ENCODE data around the gene CMSS1. TPM values are rescaled to one million over a fixed set of nuclear protein-coding genes. Genes with fewer than 3 reads are reported as not detected.
"Not testable (repeated sequence)": the region's sequence is repeated elsewhere in the genome, so short reads cannot be mapped to it uniquely, and the experiment has no call there.

Gene CMSS1
- total RNA-seq, 1 experiment from 2014 or later = 64.3 TPM

DNA sequence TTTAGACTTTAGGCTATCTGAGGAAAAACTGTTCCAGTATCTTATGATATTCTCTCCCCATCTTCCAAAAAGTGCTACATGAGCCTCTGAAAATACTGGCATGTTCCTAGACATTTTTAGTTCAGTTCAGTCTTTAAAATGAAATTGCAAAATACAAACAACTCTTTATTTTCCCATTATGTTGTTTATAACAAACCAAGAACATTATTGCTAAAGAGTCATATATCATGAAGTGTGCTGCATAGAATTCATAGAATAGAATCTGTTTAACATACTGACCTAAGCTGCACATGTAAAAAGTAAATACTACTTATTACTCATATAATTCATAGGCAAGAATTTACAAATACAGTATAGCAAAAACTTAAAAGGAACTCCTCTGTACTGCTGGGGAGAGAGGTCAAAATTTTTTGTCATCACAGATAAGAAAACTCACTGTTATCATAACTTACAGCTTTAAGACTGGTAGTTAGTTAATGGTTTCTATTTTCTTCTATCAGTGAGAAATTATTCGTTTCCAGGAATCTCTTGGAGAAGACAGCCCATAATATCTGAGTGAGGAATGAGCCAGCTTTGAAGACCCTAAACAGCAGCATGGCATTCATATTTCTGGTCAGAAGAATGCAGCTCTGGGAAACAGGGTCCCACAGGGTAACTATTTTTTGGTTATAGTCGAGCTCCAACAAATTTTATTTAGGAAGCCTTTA is 264.5 kb downstream of the CMSS1 start:
- DNase-seq (ENCODE audit: low read depth) = no peak

DNA sequence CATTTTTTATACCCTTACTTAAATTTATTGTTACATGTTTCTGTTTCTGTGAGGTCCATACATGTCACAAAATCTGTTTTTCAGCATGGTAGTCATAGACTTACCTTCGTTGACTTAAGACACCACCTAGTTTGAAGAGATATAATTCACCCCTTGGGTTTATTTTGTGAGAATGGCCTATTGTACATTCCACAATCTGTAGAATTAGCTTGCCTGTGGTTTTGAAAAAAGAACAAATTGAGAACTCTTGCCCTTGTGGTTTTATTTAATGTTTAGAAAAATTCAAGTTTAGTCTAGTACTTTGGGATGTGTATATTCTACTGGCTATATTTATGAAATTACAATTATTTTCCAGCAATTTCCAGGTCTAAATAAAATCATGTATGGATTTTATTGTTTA is 265.1 kb downstream of the CMSS1 start:
- DNase-seq (ENCODE audit: low read depth) = no peak

DNA sequence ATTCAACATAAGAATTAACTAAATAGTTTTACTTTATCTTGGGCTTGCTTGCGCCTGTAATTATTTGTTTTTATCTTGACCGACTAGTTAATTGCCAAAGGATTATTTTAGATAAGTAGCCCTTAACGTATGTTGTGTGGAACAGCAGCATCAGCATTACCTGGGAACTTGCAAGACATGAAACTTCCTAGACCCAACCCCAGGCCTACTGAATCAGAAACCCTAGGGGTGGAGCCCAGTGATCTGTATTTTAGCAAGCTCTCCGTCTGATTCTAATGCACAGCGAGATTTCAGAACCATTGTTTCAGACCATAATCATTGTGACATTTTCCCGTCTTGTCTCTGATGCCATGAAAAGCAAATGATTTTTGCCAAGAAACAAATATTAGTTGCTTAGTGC is 265.5 kb downstream of the CMSS1 start:
- no peak for DNase-seq (ENCODE audit: low read depth)

DNA sequence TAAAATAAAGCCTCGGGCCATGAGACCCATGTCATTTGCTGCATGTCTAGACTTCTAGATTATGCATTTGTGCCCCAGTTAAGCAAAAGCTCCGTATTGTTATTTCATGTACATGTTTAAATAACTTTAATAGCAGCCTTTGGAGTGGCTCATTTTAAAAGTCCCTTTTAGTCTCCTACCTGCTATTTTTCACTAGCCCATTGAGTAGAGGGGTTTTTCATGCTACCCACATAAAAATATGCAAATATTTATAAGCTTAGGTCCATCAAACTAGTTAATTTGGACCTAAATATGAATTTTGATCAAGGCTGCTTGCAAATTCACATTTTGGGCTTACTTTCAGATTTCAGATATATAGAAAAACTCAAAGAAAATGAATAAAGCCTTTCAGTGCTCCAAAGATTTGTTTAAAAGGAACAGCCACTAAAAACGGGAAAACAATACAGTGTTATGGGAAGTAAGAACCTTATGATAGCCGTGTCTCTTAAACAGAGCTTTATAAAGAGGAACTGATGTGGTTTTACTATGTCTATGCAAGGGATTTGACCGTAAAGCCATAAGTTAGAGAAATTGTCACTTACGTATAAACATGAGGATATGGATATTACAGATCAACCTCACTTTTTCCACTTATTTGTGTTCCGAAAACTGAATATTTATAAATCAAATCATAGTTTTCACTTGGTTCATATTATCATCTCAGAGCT is 266.6 kb downstream of the CMSS1 start:
- no peak for DNase-seq (ENCODE audit: low read depth)

DNA sequence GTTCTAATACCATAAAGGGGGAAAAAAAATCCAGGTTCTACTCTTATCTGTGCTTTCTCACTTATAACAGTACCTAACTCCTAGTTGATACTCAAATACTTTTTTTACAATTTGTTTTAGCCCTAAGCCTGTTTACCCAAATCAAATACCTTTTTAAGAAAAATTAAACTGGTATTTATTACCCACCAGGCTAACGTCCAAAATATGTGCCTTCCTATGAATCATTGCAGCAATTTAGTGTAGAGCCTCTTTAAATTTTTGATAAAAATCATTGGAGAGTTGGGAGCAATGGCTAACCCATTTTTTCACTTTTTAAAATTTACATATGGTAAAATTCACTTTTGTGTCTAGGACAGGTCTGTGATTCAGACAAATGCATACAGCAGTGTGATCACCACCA is 268.7 kb downstream of the CMSS1 start:
- no peak for DNase-seq (ENCODE audit: low read depth)

DNA sequence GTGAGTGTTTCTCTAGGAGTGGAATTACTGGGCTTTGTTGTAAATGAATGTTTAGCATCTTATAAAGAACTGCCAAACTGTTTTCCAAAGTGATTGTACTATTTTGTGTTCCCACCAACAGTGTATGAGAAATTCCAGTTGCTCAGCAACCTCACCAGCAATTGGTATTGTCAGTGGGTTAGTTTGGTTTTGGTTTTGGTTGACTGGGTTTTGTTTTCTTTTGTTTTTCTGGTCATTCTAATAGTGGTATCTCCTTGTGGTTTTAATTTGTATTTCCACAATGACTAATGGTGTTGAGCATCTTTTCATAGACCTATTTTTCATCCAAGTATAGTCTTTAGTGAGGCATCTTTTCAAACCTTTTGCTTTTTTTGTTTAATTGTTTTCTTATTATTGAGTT is 269.5 kb downstream of the CMSS1 start:
- peak; percentile 66 for DNase-seq (ENCODE audit: low read depth)

DNA sequence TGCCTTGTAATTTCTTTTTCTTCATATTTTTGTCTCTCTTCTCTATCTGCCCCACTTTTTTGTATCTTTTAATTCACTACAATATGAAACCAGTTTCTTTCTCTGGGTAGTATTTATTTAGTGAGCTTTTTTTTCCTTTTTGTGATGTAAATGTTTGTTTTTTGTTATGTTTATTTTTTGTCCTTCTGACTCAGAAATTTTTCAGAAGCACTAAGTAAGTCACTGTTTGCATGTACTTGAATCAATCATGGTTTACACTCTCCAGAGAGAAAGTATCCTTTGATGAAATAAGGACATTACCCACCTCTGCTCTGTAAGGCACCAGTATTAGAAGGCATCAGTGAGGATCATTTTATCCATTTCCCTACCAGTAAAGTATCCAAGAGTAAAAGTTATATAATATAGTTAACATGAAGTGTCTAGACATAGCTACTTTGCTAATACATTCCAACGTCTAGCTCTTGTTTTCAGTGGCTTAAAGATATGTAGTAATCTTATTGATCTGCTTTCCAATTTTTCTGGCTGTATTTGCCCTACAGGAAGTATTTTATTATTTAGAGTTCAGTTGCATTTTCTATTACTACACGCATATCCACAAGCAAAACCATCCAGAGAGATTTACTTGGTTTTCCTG is 271.2 kb downstream of the CMSS1 start:
- no peak for DNase-seq (ENCODE audit: low read depth)

DNA sequence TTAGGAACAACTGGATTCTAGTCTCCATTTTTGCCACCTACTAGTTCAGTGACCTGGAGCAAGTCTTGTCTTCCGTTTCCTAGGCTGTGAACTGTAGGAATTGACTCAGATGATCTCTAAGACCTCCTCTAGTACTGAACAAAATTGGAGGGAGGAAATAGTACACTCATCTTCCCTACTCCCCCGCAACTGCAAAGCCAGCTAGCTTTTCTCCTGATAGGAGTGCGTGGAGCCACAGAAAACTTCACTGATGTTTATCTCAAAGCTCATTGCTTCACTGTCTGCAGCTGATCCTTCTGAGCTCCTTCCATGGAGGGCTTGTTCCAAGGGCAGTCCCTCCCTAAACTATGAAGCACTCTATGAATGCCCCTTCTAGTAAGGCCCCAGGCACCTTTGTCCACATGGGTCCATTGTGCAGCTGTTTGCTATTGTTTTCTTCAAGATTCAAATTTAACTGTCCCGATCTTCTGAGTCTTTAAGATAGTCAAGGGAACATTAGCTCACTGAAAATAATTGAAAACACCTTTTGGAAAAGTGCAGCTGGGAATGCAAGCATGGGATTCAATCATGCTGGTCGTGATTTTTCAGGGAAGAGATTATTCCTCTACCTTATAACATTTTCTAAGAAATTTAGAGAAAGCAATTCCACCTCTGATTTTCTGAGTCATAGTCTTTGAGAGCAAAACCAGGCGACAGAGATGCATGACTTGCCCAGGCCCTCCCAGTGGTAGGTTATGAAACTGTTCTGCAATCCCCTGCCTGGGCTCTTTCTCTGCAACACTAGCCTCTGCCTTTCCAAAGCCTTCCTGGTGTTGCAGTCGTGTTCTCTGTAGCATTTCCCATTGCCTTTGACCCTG is 272.4 kb downstream of the CMSS1 start:
- peak; percentile 58 for DNase-seq (ENCODE audit: low read depth)

DNA sequence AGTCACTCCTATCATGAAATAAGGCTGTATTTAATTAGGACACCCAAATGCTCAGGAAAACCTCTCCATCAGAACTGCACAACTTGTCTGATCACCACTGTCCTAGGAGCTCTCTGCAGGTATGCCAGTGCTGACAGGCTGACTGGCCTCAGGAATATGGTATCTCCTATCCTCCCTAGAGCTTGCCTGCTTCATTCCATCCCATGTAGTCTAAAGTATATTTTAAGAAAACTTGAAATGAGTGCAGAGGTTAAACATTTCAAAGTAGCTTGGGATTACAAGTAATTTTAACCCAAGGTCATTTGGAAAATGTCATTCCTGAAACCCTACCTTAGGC is 273.0 kb downstream of the CMSS1 start:
- no peak for DNase-seq (ENCODE audit: low read depth)

DNA sequence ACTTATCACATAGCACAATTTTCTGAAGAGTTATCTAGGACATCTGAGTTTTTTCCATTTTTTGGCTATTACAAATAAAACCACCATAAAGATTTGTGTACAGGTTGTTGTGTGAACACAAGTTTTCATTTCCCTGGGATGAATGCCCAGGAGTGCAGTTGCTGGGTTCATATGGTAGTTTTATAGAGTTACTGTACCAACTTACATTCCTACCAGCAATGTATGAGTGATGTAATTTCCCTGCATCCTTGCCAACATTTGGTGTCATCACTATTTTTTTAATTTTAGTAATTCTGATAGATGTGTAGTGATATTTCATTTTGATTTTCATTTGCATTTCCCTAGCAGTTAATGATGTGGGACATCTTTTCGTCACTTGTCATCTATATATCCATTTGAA is 276.2 kb downstream of the CMSS1 start:
- DNase-seq (ENCODE audit: low read depth) = no peak

DNA sequence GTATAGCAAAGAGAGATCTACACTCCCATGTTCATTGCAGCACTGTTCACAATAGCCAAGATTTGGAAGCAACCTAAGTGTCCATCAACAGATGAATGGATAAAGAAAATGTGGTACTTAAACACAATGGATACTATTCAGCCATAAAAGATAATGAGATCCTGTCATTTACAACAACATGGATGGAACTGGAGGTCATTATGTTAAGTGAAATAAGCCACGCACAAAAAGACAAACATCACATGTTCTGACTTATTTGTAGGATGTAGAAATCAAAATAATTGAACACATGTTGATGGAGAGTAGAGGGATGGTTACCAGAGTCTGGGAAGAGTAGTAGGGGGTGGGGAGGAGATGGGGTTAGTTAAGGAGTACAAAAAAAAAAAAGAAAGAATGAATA is 278.6 kb downstream of the CMSS1 start:
- not testable (repeated sequence) for DNase-seq (ENCODE audit: low read depth)

DNA sequence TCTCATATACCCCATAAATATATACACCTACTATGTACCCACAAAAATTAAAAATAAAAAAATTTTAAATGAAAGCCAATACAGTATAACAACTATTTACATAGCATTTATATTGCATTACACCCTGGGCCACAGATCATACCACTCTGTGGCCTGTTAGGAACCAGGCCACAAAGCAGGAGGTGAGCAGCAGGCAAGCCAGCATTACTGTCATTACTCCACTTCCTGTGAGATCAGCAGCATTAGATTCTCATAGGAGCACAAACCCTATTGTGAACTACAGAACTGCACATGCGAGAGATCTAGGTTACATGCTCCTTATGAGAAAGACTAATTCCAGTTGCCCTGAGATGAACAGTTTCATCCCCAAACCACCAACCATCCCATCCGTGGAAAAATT is 279.2 kb downstream of the CMSS1 start:
- DNase-seq (ENCODE audit: low read depth) = no peak

DNA sequence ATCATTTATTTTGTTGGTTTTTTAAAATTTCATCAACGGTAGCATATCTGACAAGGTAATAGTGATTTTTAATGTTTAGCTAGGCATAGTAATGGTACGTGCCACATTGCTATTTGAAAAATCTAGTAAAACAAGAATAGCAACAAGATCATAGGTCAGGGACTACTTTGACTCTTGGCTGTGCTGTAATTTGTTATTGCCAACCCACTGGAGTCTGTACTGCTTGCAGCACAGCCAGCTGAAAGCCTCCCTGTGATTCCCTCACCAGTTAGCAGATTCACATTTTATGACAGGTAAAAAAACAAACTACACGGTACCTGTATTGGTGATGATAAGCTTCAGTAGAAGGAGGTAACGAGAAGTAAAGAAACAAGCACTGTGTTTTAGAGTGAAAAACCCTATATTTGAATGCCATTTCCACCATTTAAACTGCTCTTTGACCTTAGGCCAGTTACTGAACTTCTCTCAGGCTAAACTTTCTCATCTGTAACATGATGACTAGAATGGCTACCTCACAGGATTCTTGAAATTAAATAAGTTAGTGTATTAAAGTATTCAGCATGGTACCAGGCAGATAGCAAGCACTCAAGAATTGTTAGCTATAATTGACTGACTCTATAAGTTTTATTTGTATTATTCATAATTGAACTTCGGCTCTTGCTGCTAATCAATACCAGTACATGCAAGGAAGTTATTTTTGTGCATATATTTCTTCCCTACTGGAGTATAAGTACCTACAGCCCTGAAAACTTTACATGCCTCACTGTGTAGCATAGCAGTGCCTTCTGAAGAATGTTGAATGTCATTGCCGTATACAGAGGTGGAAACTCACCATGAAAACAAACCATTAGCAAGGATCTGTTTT is 280.5 kb downstream of the CMSS1 start:
- no peak for DNase-seq (ENCODE audit: low read depth)

DNA sequence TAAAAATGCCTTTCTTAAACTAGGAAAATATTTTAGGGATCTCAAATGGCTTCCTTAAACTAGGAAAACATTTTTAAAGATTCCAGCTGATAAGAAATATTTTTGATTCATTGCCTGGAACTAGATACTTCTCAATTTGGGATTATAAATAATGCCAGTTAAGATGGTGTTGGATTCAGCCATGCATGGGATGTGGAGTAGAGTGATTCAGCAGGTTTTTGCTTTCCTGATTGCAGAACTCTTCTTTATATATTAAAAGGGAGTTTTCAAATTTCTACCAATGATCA is 281.1 kb downstream of the CMSS1 start:
- DNase-seq (ENCODE audit: low read depth) = no peak

DNA sequence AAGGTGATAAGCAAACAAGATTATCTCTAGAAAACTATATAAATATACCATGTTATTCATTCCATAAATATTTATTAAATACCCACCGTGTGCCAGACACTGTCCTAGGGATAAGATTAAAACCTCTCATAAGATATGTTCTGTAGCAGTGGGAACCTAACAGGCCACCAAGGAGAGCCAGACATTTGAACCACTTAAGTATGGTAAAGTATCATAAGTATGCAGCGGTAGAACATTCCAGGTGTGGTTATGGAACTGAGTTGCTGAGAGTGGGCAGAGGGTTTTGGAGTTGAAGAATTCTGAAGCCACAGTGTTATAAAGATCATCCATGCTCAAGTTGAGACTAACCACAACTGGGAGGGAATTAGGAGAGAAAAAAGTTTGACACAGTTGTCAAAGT is 282.0 kb downstream of the CMSS1 start:
- no peak for DNase-seq (ENCODE audit: low read depth)

DNA sequence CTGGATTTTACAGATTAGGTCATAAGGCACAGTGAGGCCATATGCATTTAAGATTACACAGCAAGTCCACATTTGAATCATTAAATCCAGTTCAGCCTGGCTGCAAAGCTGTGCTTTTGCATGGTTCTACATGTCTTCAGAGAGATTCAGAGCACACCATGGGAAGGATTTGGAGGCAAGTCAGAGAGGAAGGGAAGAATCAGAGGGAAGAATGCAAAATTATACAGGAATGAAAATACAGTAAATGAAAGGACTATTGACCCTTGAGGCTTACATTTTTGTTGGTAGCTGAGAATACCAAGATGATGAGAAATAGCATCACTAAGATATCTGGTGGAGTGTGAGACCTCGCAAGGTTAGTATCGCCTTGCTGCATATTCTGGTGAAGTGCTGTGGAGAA is 282.8 kb downstream of the CMSS1 start:
- no peak for DNase-seq (ENCODE audit: low read depth)

DNA sequence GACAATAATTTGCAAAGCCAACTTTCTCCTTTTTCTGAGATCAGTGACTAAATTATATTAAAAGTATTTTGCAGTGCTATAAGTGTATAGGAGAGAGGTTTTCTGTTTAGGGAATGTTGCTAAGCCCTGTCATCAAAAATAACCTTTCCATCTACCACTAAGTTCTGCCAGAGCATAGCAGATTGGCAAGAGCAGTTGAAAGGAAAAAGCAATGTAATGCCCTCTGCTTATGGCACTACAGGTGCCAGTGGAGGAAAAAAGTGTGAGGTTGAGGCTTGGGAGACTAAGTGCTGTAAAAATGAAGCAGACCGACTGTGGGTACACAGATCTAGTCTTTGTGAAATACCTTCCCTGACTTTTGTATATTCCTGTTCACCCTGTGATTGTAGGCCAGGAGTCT is 285.1 kb downstream of the CMSS1 start:
- no peak for DNase-seq (ENCODE audit: low read depth)

DNA sequence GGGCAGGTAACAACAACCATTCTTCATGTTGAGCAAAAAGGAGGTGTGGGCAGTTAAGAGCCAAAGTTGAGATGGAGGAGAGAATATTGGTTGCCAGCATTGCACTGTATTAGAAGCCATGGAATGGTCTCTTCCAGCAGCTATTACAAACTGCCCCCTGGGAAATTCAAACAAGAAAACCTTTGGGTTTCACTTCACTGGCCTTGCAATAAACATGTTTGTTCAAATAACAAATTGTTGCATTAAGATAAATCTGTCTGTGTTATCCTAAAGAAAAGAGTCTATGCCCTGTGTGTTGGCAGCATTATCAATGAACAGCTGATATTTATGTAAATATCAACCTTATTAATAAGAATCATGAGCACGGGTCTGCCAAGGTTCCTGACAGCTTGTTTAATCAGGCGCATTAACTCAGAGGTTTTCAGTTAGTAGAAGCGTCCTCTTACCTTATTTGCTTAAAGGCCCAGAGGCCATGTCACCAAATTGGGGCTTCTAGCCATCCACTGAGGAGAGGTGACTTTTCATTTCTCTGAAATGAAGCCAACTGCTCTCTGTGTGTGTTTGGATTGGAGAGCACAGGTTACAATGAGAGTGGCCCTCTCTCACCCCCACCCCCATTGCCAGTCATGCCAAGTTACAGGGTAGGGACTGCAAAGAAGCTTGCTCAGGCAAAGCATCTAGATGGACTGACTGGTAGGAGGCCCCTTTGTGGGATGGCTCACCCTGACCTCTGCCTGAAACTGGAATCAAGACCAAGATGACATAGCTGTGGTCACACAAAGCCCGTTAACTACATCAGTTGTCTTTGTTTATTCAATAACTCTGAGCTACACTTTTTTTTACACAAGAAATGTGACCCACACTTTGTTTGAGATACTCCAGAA is 286.1 kb downstream of the CMSS1 start:
- DNase-seq (ENCODE audit: low read depth) = peak; percentile 52

DNA sequence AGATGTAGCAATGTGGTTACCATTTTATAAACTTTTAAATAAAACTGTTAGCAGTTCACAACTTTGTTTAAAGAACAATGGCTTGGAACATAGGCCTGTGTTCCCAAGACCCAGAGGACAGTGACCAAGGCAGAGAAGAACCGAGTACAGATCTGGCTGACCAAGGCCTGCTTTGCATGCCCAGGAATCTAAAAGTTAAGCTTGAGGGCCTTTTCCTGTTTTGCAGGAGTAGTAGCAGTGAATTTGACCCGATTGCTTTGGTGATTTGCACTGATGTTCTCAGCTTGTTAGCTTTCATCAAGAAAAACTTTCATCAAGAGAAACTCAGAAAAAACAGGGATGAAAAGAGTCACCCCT is 286.8 kb downstream of the CMSS1 start:
- DNase-seq (ENCODE audit: low read depth) = no peak

DNA sequence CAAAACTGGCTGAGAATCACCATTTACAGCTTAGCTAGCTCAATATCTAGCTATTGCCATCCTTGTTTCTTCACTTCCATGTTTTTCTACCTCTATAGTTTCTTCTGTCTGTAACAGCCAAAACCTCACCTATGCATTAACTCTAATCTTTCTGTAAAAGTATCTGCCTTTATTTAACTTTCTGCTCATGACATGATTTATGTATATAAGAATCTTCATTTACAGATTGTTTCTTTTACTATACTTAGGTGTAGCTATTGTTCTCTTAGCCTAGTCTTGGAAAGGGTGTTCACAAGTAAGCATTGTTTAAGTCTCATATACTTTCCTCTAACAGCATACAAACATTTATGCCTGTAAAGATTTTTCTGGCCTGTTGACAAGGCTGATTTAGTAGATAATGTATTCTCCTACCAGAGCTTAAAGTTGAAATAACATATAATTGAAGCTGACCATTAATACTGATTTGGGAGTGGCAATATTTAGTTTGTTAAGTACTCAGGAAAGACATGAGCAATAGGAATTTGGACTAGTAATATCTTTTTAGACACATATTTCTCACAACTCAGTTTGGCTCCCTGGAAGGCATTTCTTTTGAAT is 287.3 kb downstream of the CMSS1 start:
- no peak for DNase-seq (ENCODE audit: low read depth)
